HK-2 (cell line): ENCODE measurements around the gene CLIP2.
"Not testable (repeated sequence)": the region's sequence is repeated elsewhere in the genome, so short reads cannot be mapped to it uniquely, and the experiment has no call there.

Experiments used
- DNase-seq: peaks from one replicate; pipeline ENCODE4 v3.0.0-alpha.2; 2018; ENCODE audit not compliant: unreplicated experiment

Gene CLIP2

GRCh38 chr7:74297516-74298233 is 8.5 kb downstream of the CLIP2 start:
- no peak for DNase-seq

GRCh38 chr7:74299401-74299800 is 10.2 kb downstream of the CLIP2 start:
- DNase-seq, result no peak

- DNase-seq, result no peak
These were observed 11.7 kb downstream of the CLIP2 start for GRCh38 chr7:74300926-74301325.

- DNase-seq, result no peak
These were observed 13.6 kb downstream of the CLIP2 start for GRCh38 chr7:74302745-74303221.

GRCh38 chr7:74304550-74304949 is 15.3 kb downstream of the CLIP2 start:
- DNase-seq, result no peak

- no peak for DNase-seq
These were observed 17.0 kb downstream of the CLIP2 start for GRCh38 chr7:74306004-74306729.

GRCh38 chr7:74306730-74307469 is 17.7 kb downstream of the CLIP2 start:
- peak; percentile 65 for DNase-seq

- DNase-seq, result no peak
These were observed 18.7 kb downstream of the CLIP2 start for GRCh38 chr7:74307738-74308505.

GRCh38 chr7:74309181-74309580 is 20.0 kb downstream of the CLIP2 start:
- no peak for DNase-seq

GRCh38 chr7:74311305-74311744 is 22.1 kb downstream of the CLIP2 start:
- no peak for DNase-seq

GRCh38 chr7:74312418-74313028 is 23.3 kb downstream of the CLIP2 start:
- DNase-seq, result no peak

GRCh38 chr7:74315891-74316290 is 26.7 kb downstream of the CLIP2 start:
- DNase-seq, result not testable (repeated sequence)

- DNase-seq, result no peak
These were observed 28.1 kb downstream of the CLIP2 start for GRCh38 chr7:74317146-74317782.

- no peak for DNase-seq
These were observed 28.8 kb downstream of the CLIP2 start for GRCh38 chr7:74318043-74318442.

GRCh38 chr7:74320645-74321221 is 31.5 kb downstream of the CLIP2 start:
- no peak for DNase-seq

GRCh38 chr7:74322892-74323291 is 33.7 kb downstream of the CLIP2 start:
- DNase-seq, result not testable (repeated sequence)

GRCh38 chr7:74324531-74325209 is 35.5 kb downstream of the CLIP2 start:
- no peak for DNase-seq

GRCh38 chr7:74325210-74325565 is 36.0 kb downstream of the CLIP2 start:
- DNase-seq, result no peak

- DNase-seq, result no peak
These were observed 40.0 kb downstream of the CLIP2 start for GRCh38 chr7:74329225-74329624.
